HPDE6-E6E7 (cell line): ENCODE results near the gene ANKMY1.
A peak's percentile ranks its signal among the peaks of the same experiment; 100 is the strongest.

Experiments used
- DNase-seq: peaks from one replicate; pipeline ENCODE4 v3.0.0; 2011; ENCODE audit warnings: missing footprints; ENCODE audit errors: extremely low spot score

The ANKMY1 gene

DNA sequence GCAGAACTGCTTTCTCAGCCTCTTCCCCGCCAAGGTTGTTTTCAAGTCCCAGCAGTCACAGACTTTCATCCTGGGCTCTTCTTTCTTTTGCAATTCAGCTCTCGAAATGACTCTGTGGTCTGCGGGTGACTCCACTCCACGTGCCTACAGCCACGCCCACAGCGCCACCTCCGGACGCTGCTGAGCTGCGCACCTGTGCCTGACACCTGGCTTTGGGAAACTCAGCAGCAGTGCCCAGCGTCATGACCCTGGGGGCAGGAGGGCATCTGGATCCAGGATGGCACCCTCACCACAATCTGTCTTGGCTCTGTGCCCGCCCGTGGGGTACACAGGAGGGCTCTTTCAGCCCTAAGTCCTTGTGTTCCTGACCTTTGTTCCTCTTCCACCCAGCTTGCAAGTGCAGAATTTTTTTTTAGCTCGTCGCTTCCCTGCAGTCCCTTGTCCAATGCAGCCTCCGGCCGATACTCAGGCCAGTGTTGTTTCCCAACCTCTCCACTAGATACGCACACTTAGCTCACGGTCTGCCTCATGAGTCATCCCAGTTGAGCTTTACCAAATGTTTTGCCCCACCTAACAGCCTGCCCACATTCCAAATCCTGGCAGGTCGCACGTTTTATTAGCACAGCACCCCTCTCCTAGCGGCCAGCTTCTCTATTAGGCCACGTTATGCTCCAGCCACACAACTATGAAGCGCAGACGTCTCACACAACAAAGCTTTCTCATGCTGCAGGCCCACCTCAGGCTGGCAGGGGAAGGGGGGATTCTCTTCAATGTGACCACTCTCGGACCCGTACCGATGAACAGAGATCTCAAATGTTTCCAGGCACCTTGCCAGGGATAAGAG is 22.2 kb upstream of the ANKMY1 start:
- DNase-seq, result peak; percentile 74

DNA sequence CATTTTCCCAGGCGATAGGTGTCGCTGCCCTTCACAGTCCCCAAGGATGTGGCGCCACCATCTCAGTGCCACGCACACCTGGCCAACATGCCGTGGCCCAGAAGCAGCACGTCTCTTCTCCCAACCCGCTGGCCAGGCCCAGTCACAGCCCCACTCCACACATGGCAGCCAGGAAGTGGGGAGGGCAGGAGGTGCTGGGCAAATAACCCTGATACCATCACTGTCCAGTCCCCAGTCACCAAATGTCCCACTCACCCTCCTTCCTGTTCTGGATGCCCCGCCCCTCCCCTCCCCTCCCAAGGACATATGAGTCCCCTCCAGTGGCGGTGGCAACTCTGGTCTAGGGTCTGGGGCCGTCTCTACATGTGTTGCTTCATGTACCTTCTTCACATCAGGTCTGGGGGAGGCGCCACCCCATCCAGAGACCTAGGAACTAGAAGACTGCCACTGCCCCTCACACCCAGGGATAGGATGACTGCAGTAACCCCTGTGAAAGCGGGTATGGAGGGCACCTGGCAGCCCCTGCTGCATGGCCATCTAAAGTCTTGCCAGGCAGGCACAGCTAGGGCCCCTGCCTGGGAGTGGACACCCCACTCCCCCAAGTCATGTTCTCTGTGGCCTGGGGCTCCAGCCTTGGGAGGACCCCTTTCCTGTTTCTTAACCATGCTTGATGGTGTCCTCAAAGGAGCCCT is 21.4 kb upstream of the ANKMY1 start:
- no peak for DNase-seq

DNA sequence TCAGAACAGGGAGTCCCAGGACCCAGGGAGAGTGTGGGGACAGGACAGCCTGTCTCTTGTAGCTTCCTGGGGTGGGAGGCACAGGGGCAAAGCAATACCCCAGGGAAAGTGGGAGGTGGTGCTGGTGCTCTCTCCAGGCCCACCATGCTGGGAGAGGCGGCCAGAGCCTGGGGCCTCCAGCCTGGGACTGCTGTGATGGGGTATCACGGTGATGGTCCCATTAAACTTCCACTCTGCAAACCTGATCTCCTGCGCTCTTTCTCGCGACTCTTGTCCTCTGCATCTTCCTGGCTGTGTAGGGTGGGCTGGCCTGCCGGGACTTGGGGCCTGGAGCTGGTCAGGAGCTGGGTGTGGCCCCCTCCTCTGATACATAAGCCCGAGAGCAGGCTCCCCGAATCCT is 20.7 kb upstream of the ANKMY1 start:
- no peak for DNase-seq

DNA sequence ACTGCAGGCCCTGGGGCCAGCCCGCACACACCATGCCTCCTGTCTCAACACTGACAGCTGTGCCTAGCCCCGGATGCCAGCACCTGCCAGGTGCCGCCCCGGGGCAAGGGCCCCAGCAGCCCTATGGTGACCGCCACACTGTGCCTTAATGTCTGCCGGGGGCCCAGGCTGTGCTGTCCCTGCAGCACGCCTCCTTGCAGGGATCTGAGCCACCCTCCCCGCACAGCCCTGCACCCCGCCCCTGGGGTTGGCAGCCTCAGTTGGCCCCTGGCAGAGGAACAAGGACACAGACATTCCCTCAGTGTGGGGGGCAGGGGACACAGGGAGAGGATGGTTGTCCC is 20.3 kb upstream of the ANKMY1 start:
- DNase-seq, result no peak

DNA sequence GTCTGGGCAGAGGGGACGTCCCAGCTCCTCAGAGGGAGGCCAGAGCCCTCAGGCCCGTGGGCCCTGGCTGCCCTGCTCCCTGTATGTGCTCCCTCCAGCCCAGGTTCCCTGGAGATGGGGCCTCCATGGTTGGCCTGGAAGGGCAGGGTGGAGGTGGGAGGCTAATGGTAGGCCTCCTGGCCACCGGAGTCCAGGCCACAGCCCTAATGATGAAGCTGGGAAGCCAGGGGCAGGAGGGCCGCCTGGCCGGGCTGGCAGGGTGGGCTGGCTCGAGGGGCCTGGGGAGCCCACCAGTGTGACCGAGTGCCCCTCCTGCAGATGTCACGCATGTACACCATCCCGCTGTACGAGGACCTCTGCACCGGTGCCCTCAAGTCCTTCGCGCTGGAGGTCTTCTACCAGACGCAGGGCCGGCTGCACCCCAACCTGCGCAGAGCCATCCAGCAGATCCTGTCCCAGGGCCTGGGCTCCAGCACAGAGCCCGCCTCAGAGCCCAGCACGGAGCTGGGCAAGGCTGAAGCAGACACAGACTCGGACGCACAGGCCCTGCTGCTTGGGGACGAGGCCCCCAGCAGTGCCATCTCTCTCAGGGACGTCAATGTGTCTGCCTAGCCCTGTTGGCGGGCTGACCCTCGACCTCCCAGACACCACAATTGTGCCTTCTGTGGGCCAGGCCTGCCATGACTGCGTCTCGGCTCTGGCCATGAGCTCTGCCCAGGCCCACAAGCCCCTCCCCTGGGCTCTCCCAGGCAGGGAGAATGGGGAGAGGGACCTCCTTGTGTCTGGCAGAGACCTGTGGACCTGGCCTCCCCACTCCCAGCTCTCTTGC is 19.7 kb upstream of the ANKMY1 start:
- DNase-seq, result no peak

DNA sequence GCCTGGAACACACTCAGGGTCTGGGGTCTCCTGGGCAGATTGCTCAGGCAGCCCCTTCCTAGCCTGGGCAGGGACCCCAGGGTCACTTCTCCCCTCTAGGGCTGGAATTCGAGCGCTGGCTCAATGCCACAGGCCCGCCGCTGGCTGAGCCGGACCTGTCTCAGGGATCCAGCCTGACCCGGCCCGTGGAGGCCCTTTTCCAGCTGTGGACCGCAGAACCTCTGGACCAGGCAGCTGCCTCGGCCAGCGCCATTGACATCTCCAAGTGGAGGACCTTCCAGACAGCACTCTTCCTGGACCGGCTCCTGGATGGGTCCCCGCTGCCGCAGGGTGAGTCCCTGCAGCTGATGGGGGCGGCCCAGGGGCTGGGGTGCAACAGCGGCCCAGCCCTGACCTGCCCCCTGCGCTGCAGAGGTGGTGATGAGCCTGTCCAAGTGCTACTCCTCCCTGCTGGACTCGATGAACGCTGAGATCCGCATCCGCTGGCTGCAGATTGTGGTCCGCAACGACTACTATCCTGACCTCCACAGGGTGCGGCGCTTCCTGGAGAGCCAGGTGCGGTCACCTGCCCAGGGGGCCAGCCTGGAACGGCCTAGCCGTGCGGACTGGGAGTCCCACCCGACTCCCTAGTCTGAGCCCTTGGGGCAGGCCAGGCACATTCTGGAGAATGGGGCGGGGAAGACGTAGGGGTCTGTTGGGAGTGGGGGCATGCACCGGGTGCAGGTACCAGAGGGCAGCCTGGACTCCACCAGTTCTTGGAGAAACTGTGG is 18.8 kb upstream of the ANKMY1 start:
- no peak for DNase-seq

DNA sequence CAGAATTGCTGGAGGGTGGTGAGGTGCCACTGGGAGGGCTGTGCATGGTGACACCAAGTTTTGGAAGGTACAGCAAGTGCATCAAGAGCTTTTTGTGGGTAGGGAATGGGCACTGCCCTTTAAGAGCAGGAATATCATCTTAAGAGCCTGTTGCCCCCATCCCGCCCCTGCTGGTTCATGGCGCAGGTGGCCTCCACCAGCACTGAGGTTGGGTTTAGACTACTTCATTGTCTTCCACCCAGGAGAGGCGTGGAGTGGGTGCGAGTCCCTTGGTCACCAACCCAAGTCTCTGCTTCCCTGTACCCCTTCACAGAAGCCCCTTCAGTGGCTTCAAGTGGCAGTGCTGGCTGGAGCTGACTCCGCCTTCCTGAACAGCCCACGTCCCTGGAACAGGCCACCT is 18.2 kb upstream of the ANKMY1 start:
- no peak for DNase-seq

DNA sequence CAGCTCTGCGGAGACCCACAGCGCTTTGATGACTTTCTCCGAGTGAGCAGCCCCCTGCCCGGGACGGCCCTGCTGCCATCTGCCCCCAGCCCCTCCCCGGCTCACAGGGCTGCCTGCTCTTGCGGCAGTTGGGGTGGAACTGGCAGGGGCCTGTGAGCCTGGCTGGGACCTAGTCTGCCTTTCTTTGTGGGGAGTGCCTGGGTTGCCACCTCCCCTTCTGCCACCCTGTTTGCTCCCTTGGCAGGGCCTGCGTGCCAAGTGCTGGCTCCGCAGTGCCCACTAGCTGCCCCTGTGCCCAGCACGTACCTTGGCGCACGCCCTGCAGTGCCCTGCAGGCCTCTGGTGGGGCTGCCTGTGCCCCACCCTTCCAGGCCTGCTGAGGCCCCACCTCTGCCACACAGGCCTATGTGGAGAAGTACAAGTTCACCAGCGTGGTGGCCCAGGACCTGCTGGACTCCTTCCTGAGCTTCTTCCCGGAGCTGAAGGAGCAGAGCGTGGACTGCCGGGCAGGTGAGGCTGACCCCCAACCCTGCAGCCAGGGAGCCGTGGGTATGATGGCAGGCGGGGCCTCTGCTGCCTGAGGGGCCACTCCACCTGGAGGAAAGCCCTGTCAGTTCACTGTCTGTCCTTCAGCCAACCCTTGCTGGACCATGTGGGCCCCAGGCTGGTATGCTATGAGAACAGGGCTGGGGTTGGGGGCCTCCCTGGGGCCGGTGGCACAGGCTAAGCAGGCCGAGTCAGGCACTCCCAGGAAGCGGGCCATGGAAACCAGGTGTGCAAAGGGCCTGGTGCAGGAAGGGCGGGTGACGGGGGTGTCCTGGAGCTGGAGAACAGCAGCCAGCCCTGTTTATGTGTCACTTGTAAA is 17.5 kb upstream of the ANKMY1 start:
- no peak for DNase-seq

DNA sequence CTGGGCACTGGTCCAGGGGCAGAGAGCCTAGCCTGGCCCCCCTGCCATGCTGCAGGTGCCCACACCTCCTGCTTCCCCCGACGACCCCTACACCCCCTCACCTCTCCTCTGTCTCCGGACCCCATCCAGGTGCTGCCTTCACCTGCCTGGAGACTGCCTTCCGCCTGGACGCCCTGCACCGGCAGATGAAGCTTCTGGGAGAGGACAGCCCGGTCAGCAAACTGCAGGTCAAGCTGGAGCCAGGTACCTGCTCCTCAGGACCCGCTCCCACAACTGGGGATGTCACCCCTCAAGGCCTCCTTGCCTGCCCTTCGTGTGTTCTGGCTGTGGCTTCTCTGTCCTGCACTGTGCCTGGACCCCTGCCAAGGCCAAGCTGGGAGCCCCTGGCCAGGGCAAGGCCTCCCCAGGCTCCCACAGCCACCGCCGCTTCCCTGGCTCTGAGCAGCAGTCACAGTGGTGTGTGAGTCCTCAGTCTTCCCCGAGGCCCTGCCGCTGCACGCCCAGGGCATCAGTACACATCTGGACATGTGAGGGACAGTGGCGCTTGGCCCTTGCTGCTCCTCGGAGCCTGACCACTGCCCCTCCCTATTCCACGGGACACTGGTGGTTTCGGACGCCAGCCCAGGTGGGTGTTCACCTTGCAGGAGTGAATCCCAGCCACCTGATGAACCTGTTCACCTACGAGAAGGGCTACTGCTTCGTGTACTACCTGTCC is 16.8 kb upstream of the ANKMY1 start:
- no peak for DNase-seq

DNA sequence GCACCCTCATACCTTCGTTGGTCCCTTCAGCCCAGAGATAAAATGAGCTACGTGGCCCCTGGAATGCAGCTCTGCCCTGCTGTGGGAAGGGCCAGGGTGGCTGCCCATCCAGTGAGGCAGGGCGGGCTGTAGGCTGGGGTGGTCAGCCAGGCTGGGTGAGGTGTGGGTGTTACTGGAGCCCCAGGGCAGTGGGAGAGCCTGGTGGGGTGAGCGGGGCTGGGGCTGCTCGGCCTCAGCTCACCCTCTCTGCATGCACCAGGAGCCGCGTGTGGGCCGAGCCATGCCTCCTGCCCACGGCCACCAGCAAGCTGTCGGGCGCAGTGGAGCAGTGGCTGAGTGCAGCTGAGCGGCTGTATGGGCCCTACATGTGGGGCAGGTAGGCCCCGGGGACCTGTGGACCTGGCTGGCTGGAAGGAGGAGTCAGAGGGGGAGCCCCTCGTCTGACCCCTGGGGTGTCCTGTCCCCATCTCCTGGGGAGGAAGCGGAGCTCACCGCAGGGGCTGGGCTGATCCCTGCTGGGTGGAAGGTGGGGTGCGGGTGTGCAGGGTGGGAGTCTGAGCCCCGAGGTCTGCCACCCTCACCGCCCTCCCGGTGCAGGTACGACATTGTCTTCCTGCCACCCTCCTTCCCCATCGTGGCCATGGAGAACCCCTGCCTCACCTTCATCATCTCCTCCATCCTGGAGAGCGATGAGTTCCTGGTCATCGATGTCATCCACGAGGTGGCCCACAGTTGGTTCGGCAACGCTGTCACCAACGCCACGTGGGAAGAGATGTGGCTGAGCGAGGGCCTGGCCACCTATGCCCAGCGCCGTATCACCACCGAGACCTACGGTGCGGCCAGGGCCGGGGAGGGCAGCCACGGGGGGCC is 16.0 kb upstream of the ANKMY1 start:
- no peak for DNase-seq

DNA sequence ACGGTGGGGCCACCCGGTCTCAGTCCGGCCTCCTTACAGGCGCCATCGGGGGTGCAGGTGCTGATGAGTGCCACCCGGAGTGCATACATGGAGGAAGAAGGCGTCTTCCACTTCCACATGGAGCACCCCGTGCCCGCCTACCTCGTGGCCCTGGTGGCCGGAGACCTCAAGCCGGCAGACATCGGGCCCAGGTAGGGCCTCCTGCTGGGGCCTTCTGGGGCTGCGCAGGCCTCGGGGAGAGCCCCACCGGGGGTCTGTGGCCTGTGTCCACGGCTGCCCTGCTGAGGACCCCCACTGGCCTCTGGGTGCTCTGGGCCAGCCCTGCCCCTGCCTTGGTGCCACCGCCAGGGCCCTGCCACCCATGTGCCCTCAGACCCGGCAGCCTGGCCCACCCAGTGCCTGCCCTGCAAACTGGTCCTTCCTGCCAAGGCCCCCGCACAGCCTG is 15.3 kb upstream of the ANKMY1 start:
- no peak for DNase-seq

DNA sequence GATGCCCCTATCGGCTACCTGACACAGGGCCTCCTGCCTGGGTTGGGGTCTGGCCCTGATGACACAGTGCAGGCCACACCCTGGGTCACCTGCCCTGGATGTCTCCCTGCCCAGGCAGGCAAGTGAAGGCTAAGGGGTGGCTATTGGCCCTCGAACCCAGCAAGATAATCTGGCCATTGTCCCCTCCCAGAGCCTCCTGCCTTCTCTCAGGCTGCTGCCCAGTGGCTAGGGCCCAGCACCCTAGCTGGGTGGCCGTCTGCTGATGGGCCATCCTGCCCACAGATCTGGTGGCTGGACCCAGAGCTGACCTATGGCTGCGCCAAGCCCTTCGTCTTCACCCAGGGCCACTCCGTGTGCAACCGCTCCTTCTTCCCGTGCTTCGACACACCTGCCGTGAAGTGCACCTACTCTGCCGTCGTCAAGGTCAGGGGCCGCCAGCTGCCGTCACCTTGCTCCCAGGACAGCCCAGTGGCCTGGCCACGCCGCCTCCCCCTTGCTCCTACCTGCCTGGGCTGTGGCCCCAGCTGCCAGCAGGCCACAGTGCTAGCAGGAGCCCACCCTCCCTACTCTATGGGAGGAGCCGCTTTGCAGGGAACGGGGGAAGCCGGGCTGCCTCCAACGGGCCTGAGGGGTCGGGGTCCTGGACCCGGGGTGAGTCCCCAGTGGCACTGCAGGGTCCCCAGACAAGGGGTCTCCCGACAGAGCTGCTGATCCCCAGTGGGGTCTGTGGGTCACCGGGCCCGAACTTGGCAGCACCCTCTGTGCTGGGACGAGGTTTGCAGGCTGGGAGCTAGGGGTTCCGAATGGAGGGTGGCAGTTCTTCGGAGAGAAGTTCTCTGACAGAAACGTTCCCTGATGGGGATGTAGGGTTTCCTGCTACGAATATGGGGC is 14.6 kb upstream of the ANKMY1 start:
- no peak for DNase-seq

DNA sequence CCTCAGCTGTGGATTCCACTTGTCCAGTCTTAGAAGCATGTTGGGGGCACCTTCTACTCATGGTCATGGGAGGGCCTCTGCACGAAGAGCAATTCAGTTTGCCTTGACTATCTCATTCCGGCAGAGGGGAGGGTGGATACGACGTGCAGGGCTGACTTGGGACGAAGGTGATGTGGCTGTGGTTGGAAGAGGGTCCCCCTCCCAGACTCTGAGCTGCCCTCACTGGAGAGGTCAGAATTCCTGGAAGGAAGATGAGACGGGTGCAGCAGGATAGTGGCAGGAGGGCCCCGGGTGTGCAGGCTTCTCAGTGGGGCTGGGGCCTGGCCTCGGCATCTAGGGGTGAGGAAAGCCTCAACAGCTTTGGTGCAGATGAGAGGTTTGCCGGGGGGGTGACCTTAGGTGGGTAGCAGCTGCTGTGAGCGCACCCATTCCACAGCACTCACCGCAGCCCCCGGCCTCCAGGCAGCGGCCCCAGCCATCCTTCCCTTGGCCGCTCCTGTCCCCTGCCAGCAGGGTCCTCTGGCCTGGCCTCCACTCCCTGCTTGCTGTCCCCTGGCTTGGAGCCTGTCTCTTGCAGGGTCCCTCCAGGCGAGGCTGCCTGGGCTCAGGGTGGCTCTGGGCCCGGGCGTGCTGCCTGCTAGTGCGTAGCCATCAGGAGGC is 13.7 kb upstream of the ANKMY1 start:
- DNase-seq, result no peak

DNA sequence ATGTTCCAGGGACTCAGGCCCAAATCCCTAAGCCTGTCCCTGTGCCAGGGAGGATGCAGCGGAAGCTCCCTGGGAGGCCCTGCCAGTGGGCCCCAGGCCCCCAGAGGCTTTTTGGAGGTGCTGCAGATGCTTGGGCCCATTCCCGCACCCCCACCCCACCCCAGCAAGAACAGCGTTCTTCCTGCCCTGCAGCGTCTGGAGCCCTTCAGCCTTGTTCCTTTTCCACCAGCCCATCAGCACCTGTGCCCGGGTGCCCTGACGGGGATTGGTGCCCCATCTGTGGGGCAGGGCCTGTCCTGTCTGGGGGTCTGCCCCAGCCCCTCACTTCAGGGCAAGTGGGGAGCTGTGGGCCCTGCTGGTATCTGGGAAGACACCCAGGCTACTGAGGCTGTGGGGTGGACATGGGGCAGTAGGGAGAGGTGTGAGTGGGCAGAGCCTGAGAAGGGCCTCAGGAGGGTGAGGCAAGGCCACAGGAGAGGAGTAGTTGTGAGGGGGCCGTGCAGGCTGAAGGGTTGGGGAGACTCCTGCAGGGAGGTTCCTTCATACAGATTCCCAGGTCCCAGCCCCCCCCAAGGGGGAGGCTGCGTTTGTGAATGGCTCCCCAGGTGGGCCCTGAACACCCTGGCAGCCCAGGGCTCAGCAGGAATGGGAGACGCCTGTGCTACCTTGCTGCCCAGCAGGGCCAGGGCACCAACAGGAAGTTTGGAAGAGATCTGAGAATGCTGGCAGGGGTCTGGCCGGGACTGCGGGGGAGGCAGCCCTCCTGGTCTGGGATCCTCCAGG is 12.9 kb upstream of the ANKMY1 start:
- no peak for DNase-seq

DNA sequence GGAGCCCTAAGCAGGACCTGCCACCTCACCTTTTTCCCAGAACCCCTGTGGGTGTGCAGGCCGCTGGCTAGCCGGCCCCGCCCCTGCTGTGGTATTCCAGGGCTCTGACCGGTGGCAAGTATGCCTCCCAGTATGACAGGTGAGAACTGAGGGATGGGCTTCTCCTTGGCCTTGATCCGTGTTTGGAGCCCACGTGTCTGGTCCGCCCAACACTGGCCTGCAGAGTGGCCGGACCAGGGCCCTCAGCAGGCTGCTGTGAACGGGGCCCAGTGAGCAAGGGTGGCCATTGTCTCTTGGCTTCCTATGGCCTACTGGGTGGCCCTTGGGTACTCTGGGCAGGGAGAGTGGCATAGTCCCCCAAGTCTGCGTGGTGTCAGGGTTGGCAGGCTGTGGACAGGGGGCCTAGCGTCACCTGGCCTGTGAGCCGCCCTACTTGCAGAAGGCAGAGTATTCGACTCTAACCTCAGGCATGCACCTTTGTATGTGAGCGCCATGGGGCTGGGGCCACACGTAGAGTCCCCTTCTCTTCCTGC is 12.3 kb upstream of the ANKMY1 start:
- no peak for DNase-seq

DNA sequence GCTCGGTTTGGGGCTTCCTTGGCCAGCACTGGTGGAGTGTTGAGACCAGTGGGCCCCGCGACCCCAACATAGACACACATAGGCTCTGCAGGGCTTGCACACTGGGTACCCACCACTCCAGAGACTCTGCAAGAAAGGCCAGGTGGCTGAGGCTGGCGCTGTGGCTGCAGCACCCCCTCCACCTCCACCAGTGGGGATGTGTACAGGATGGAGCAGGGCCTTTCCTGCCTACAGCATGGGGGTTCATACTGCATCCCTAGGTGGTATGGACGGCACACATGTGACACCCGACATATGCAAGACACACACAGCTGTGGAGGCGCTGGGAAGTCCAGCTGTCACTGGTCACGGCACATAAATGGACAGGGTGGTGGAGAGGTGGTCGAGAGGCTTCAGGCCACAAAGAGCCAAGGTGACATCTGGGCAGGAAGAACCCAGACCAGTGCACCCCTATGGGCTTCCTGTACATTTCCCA is 11.8 kb upstream of the ANKMY1 start:
- no peak for DNase-seq
